Measurements from ENCODE around the gene MXD4. TPM values are rescaled to one million over a fixed set of nuclear protein-coding genes. Genes with fewer than 3 reads are reported as not detected.

The MXD4 gene
- total RNA-seq, 1 experiment from 2014 or later, result 18.9 TPM

DNA sequence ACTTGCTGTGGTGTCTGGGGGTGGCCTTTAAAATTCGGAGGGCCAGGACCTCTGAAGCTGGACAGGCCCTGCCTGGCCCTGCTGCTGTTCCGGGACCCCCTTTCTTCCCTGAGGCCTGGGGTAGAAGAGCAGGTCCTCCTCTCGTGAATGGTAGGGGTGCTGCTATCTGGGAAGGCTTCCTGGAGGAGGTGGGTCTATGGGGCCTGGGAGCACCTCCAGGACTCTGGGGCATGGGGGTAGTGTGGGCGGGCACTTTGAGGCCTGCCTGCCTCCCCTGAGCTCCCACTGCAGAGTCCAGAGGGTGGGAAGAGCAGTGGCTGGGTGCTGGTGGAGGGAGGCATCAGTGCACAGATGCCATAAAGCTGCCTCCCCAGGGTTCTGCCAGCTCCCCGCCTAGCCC is 4.9 kb upstream of the MXD4 start:
- Histone ChIP-seq H3K36me3 (ENCODE audit: low read depth, low read length) (no peaks in the 10 kb centered on the region), H3K4me2 (ENCODE audit: low read length) (no peak overlapping the region), H3K79me2 (ENCODE audit: low read length) (no peaks in the 10 kb centered on the region), H4K20me1 (ENCODE audit: low read length) (no peaks in the 10 kb centered on the region), H2AFZ (ENCODE audit: low read length) (no peak overlapping the region), H3F3A (ENCODE audit: low read length, unreplicated experiment) (no peaks in the 10 kb centered on the region), H3K9ac (ENCODE audit: low read length) (no peak overlapping the region), H3K27ac (ENCODE audit: low read length) (no peak overlapping the region), H3K9me3 (ENCODE audit: low read length) (no peaks in the 10 kb centered on the region), H3K9me2 (replicated peaks; ENCODE audit: low read length) (no peaks in the 10 kb centered on the region), H3K4me1 (ENCODE audit: insufficient read depth, low read length) (peaks cover 4% of the 10 kb centered on the region; the same call in 1 of the 2 replicates), H3K4me3 (ENCODE audit: low read length) (no peak overlapping the region), H3K27me3 (ENCODE audit: low read length) (no peaks in the 10 kb centered on the region)
- intact Hi-C loops (cut with micrococcal nuclease), result no loop called here
- CTCF ChIA-PET, result no interaction called here
- no TSS peak for BruUV-seq (replicated peaks)
- ATAC-seq (no peak), DNase-seq (no peak)
- no peak for TF ChIP-seq EZH2phosphoT487 (IDR thresholded peaks at IDR 0.05; ENCODE audit: borderline replicate concordance, low read length)
- TF ChIP-seq, protein P1, sequence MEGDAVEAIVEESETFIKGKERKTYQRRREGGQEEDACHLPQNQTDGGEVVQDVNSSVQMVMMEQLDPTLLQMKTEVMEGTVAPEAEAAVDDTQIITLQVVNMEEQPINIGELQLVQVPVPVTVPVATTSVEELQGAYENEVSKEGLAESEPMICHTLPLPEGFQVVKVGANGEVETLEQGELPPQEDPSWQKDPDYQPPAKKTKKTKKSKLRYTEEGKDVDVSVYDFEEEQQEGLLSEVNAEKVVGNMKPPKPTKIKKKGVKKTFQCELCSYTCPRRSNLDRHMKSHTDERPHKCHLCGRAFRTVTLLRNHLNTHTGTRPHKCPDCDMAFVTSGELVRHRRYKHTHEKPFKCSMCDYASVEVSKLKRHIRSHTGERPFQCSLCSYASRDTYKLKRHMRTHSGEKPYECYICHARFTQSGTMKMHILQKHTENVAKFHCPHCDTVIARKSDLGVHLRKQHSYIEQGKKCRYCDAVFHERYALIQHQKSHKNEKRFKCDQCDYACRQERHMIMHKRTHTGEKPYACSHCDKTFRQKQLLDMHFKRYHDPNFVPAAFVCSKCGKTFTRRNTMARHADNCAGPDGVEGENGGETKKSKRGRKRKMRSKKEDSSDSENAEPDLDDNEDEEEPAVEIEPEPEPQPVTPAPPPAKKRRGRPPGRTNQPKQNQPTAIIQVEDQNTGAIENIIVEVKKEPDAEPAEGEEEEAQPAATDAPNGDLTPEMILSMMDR (conservative IDR thresholded peaks at IDR 0.05; ENCODE audit: low read depth, low read length), result no peak
- no peak for TF ChIP-seq EZH2 (IDR thresholded peaks at IDR 0.05; ENCODE audit: low read length, unreplicated experiment)
- POLR2A ChIA-PET (ENCODE audit: unreplicated experiment), result no interaction called here

DNA sequence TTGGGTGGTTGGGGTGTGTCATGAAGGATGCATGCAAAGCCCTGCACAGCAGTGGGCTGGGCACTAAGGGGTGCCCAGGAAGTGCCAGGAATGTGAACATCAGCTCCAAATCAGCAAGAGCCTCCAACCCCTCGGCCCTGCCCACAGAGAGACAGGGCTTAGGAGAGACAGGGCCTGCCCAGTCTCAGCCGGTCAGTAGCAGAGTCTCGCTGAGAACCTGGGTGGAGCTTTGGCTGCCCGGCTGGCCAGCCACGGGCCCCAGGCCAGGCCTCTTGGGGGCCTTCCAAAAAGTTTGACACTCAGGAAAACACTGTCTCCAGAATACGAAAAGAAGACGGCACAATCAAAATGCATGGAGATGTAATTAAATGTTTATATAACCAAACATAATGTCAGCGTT is 4.3 kb upstream of the MXD4 start:
- ChIA-PET POLR2A (ENCODE audit: unreplicated experiment) (no interaction called here), CTCF (no interaction called here)
- Histone ChIP-seq H3K9ac (ENCODE audit: low read length) (no peak overlapping the region), H3K4me3 (ENCODE audit: low read length) (no peak overlapping the region), H3F3A (ENCODE audit: low read length, unreplicated experiment) (no peaks in the 10 kb centered on the region), H3K9me2 (replicated peaks; ENCODE audit: low read length) (no peaks in the 10 kb centered on the region), H2AFZ (ENCODE audit: low read length) (no peak overlapping the region), H4K20me1 (ENCODE audit: low read length) (no peaks in the 10 kb centered on the region), H3K4me1 (ENCODE audit: insufficient read depth, low read length) (peaks cover 4% of the 10 kb centered on the region; the same call in 1 of the 2 replicates), H3K27ac (ENCODE audit: low read length) (no peak overlapping the region), H3K9me3 (ENCODE audit: low read length) (no peaks in the 10 kb centered on the region), H3K36me3 (ENCODE audit: low read depth, low read length) (no peaks in the 10 kb centered on the region), H3K27me3 (ENCODE audit: low read length) (no peaks in the 10 kb centered on the region), H3K79me2 (ENCODE audit: low read length) (no peaks in the 10 kb centered on the region), H3K4me2 (ENCODE audit: low read length) (no peak overlapping the region)
- intact Hi-C loops (cut with micrococcal nuclease), result no loop called here
- DNase-seq, result no peak
- ATAC-seq, result no peak
- TF ChIP-seq EZH2 (IDR thresholded peaks at IDR 0.05; ENCODE audit: low read length, unreplicated experiment), result no peak
- BruUV-seq (replicated peaks), result no TSS peak

DNA sequence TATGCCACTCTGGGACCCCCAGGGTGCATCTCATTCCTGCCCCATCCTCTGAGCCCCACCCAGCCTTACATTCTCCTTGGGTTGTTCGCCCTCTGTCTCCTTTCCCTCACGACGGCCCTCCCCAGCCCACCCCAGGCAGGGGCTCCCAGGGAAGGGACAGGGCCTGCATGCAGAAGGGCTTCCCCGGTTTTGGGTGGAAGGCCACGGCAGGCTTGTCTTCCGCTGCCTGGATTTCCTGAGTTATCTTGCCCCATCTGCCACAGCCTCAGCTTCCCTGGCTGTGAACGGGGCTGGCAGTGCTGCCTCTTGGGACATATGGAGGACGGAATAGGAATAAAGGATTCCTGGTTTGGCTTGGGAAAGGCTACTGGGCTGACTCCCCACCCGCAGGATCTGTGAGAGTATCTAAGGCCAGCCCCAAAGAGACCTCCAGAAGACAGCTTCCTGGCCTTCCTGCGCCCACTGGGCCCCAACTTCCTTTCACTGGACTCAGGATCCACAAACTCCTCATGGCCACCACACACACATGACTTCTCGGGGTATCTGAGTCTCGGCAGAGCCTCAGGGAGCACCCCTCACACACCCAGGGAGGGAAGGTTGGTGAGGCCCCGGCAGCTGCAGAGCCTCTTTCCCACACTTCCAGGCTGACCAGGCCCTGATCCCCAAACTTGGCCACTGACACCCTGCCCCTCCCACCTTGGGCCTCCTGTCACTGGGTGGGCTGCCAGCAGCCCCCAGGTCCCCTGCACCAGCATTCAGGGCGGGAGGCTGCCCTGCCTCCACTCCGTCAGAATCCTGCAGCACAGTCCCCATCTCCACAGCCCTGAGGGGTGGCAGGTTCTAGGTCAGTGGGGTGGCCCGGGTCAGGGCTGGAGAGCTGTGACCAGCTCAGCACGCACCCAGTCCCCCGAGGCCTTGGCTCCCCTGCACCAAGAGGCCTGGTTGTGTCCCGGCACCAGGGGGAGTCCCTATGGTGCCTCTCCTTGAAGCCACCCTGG is 3.5 kb upstream of the MXD4 start:
- H4K20me1 ChIP-seq (ENCODE audit: low read length), result no peaks in the 10 kb centered on the region
- H3K9me2 ChIP-seq (replicated peaks; ENCODE audit: low read length), result no peaks in the 10 kb centered on the region
- intact Hi-C loops (cut with micrococcal nuclease), result no loop called here
- TF ChIP-seq, protein P1 (conservative IDR thresholded peaks at IDR 0.05; ENCODE audit: low read depth, low read length), result no peak
- peaks cover 8% of the 10 kb centered on the region; the same call in 1 of the 2 replicates for H3K4me1 ChIP-seq (ENCODE audit: insufficient read depth, low read length)
- ChIA-PET CTCF (no interaction called here), POLR2A (ENCODE audit: unreplicated experiment) (no interaction called here)
- no peak overlapping the region for H2AFZ ChIP-seq (ENCODE audit: low read length)
- H3K27ac ChIP-seq (ENCODE audit: low read length), result no peak overlapping the region
- no peak overlapping the region for H3K4me2 ChIP-seq (ENCODE audit: low read length)
- no peaks in the 10 kb centered on the region for H3K36me3 ChIP-seq (ENCODE audit: low read depth, low read length)
- no peaks in the 10 kb centered on the region for H3F3A ChIP-seq (ENCODE audit: low read length, unreplicated experiment)
- DNase-seq (no peak), ATAC-seq (no peak)
- no peak overlapping the region for H3K4me3 ChIP-seq (ENCODE audit: low read length)
- H3K79me2 ChIP-seq (ENCODE audit: low read length), result peaks cover 8% of the 10 kb centered on the region; the same call in 1 of the 2 replicates
- H3K27me3 ChIP-seq (ENCODE audit: low read length), result no peaks in the 10 kb centered on the region
- no peak overlapping the region for H3K9ac ChIP-seq (ENCODE audit: low read length)
- no peaks in the 10 kb centered on the region for H3K9me3 ChIP-seq (ENCODE audit: low read length)
- no TSS peak for BruUV-seq (replicated peaks)
